LNCAP (cell line): ENCODE results near the gene DDX10.

Experiments
- TF ChIP-seq, protein P1 (sequence below): fragments of 450-650 bp; IDR thresholded peaks from 2 replicates; pipeline ENCODE4 v1.5.1; 2017; ENCODE audit warnings: mild to moderate bottlenecking

Gene DDX10

DNA sequence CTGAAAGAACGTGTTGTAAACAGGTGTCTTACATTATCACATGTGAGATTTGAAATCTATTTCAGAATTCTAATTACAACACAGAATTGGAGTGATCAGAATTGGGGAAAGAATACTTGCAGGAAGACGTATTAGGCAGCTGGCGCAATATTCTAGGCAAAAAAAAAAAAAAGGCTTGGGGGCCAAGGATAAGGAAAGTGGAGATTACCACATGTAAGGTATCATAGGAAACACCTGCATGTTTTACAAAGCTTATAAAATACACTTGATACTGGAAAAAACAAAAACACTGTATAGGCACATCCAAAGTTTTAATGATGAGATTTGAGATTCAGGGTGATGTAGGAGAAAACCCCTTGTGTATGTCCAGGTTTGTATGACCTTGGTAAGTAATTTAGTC, 245.1 kb downstream of the DDX10 start:
- TF ChIP-seq, protein P1, sequence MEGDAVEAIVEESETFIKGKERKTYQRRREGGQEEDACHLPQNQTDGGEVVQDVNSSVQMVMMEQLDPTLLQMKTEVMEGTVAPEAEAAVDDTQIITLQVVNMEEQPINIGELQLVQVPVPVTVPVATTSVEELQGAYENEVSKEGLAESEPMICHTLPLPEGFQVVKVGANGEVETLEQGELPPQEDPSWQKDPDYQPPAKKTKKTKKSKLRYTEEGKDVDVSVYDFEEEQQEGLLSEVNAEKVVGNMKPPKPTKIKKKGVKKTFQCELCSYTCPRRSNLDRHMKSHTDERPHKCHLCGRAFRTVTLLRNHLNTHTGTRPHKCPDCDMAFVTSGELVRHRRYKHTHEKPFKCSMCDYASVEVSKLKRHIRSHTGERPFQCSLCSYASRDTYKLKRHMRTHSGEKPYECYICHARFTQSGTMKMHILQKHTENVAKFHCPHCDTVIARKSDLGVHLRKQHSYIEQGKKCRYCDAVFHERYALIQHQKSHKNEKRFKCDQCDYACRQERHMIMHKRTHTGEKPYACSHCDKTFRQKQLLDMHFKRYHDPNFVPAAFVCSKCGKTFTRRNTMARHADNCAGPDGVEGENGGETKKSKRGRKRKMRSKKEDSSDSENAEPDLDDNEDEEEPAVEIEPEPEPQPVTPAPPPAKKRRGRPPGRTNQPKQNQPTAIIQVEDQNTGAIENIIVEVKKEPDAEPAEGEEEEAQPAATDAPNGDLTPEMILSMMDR: no peak

DNA sequence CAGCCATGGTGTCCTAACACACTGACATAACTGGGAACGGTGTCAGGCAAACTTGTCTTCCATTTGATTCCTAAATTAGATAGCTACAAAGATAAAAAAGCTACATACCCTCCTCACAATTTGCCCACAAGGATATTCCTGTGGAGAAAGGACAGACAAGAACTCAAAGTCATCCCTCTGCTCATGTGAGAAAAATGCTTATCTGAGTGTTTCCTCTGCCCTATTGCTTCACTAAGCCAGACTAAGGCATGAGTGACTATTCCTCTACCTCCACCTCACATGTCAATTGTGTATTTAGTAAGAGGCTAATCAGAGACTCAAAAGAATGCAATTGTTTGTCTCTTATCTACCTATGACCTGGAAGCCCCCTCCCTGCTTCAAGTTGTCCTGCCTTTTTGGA, 247.7 kb downstream of the DDX10 start:
- TF ChIP-seq, protein P1: no peak

DNA sequence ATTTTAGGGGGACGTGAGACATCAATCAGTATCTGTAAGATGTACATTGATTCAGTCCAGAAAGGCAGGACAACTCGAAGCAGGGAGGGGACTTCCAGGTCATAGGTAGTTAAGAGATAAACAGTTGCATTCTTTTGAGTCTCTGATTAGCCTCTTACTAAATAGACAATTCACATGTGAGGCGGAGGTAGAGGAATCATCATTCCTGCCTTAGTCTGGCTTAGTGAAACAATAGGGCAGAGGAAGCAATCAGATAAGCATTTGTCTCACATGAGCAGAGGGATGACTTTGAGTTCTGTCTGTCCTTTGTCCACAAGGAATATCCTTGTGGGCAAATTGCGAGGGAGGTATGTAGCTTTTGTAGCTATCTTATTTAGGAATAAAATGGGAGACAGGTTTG, 248.3 kb downstream of the DDX10 start:
- TF ChIP-seq, protein P1: no peak

DNA sequence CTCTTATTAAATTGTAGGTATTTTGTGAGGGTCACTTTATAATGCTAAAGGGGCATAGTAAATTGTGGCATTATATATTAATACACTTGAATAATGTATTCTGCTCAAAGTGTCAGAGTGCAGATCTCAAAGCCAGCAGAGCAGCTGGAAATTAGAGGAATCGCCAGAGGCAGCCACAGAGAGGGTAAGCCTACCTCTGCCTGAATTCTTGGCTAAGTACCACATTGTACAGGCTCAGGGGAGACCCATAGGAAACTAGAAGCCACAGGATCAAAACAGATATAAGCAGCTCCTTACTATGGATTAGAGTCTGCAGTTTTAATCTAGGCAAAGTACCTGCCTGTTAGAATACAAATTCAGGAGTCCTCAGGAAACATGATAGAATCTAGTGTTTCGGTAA, 249.3 kb downstream of the DDX10 start:
- TF ChIP-seq, protein P1: no peak

DNA sequence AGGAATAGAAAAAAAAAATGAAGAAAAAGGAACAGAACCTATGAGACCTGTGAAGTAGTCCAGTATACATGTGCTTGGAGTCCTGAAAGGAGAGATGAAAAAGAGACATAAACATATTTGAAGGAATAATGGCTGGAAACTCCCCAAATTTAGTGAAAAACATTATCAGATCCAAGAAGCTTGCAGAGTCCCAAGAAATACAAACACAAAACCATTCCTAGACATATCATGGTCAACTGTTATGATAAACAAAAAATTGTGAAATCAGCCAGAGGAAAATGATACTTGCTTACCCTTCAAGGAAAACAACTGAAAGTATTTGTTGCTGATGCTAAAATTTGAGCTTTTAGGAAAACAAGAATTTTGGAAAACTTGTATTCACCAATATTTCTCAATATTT, 250.1 kb downstream of the DDX10 start:
- TF ChIP-seq, protein P1: no peak

DNA sequence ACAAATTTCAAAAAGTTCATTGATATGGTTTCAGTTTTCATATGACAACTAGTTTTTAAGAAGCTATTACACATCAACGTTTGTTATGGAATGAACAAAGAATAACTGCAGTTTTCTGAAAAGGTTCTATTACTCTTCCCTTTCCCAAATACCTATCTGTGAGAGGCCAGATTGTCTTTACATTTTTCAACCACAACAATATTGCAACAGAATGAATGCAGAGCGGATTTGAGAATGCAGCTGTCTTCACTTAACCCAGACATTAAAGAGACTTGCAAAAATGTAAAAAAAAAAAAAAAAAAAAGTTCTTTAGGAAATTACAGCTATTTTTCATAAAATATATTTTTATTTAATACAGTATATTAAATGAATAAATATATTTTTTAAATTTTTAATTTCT, 250.8 kb downstream of the DDX10 start:
- TF ChIP-seq, protein P1: no peak

DNA sequence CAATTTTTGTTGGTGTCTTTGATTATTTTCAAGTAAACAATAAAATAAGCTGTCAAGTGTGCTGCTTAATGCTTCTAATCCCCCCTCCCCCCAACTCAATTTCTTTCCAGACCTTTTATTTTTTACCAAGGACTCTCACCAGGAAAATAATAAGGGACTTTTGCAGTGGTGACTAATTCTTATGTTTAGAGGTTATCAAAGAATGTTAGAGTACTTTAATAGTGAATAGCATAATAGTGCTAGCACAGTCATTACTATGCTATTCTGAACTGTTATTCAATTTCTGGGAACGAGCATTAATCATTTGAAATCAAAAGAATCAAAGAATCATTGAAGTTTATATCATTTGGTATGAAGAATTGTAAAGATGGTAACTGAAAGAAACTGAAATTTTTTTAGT, 251.4 kb downstream of the DDX10 start:
- TF ChIP-seq, protein P1: no peak

DNA sequence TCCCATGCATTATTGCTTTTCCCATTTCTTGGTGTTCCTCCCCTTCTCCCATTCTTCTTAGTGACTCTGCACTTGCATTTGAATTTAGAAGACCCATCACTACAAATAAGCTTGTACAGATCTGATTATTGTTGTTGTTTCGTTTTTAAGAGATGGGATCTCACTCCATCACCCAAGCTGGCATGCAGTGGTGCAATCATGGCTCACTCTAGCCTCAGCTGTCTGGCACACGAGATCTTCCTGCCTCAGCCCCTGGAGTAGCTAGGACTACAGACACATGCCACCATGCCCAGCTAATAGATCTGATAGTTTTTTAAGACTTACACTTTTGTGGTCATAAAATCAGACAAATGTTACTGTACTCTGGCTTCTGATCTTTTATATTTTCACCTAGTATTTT, 252.1 kb downstream of the DDX10 start:
- TF ChIP-seq, protein P1: no peak
